ENCODE data around the gene TP73. TPM values are rescaled to one million over a fixed set of nuclear protein-coding genes. Genes with fewer than 3 reads are reported as not detected.

Gene TP73
- total RNA-seq, 1 experiment from 2014 or later = 19.2 TPM

- TF ChIP-seq POLR2AphosphoS5 (IDR thresholded peaks at IDR 0.05; ENCODE audit: low read depth, low read length) (no peak), EGR1 (IDR thresholded peaks at IDR 0.05; ENCODE audit: low read depth) (no peak), CEBPB (IDR thresholded peaks at IDR 0.05; ENCODE audit: low read depth) (no peak), YY1 (IDR thresholded peaks at IDR 0.05; ENCODE audit: extremely low read depth, insufficient replicate concordance, low read depth, low read length) (no peak)
Observed at GRCh38 chr1:3685906-3686305, 33.6 kb downstream of the TP73 start (continued).

- H4K20me1 ChIP-seq (ENCODE audit: insufficient read depth) = no peaks in the 10 kb centered on the region
- no peak overlapping the region for H3K4me2 ChIP-seq (ENCODE audit: low read length)
- no peak overlapping the region for H3K4me3 ChIP-seq (replicated peaks in 1 of 2; ENCODE audit: low read depth in 1 of 2, low read length in 2 of 2)
- H3K4me1 ChIP-seq (ENCODE audit: control insufficient read depth in 1 of 2, insufficient read depth in 2 of 2, low read length in 2 of 2) = no peaks in the 10 kb centered on the region
- intact Hi-C loops (cut with micrococcal nuclease) = no loop called here
- H3K9me2 ChIP-seq (ENCODE audit: insufficient read depth) = no peaks in the 10 kb centered on the region
- H3K9me3 ChIP-seq (ENCODE audit: control insufficient read depth in 1 of 2, insufficient read depth in 1 of 2, low read depth in 1 of 2, low read length in 2 of 2) = no peaks in the 10 kb centered on the region
- POLR2A ChIA-PET = no interaction called here
- no peak overlapping the region for H3K9ac ChIP-seq (ENCODE audit: low read length)
- RAD21 ChIA-PET (ENCODE audit: low non-redundant PET in 1 of 2, low total read pairs in 2 of 2, uncharacterized antibody in 2 of 2, unreplicated experiment in 2 of 2) = no interaction called here
- DNase-seq (ENCODE audit: low read depth, low spot score) (no peak), ATAC-seq (no peak)
- no peaks in the 10 kb centered on the region for H3K79me2 ChIP-seq (ENCODE audit: insufficient read depth, low read length)
- no peaks in the 10 kb centered on the region for H3K27me3 ChIP-seq (ENCODE audit: insufficient read depth, low read length)
- no peak for TF ChIP-seq POLR2A (IDR thresholded peaks at IDR 0.05; ENCODE audit: borderline replicate concordance, extremely low read depth, insufficient read depth, insufficient read length)
- TF ChIP-seq ATF3 (IDR thresholded peaks at IDR 0.05) = no peak
- TF ChIP-seq CTCF (IDR thresholded peaks at IDR 0.05 in 2 of 3, conservative IDR thresholded peaks at IDR 0.05 in 1 of 3; ENCODE audit: borderline replicate concordance in 1 of 3, insufficient read depth in 1 of 3, low read depth in 2 of 3, low read length in 2 of 3) = no peak
- no peak for TF ChIP-seq TCF7L2 (IDR thresholded peaks at IDR 0.05; ENCODE audit: borderline replicate concordance, extremely low read depth, insufficient read depth, insufficient read length)
- TF ChIP-seq FOSL1 (IDR thresholded peaks at IDR 0.05; ENCODE audit: low read depth) = no peak
- no TSS peak for BruUV-seq (replicated peaks)
- CTCF ChIA-PET = no interaction called here
- H3K36me3 ChIP-seq (ENCODE audit: control insufficient read depth in 1 of 2, insufficient read depth in 2 of 2, low read length in 2 of 2) = no peaks in the 10 kb centered on the region
- H3K27ac ChIP-seq (ENCODE audit: low read depth, low read length) = no peak overlapping the region
- no peak overlapping the region for H2AFZ ChIP-seq (ENCODE audit: low read depth, low read length, poor library complexity, severe bottlenecking)
Observed at GRCh38 chr1:3687504-3687903, 35.2 kb downstream of the TP73 start.
